Activated naive CD8-positive, alpha-beta T cell treated with anti-CD3 and anti-CD28 coated beads, Interleukin-2, amount 10 ng/mL, durations not matched to agents 7 days and 5 days (primary cell): Measurements from ENCODE around the gene OR2H1. TPM values are rescaled to one million over a fixed set of nuclear protein-coding genes. Genes with fewer than 3 reads are reported as not detected.
"Not testable (repeated sequence)": the region's sequence is repeated elsewhere in the genome, so short reads cannot be mapped to it uniquely, and the experiment has no call there.

Experiments
- ATAC-seq: fragments of 150-1000 bp; cut with Tn5 transposase; one replicate; pipeline ENCODE4 v1.10.0; 2021; ENCODE audit warnings: low read depth, moderate library complexity
- POLR2A ChIA-PET: fragments of 350-600 bp; sonication (Branson Sonifier 250); formaldehyde crosslinking; loops from one replicate; lab custom pipeline; 2021; ENCODE audit warnings: antibody characterized with exemption; lab: Charles Lee
- DNase-seq: peaks from one replicate; pipeline ENCODE4 v3.0.0; 2021
- H3K27ac Mint-ChIP-seq: one replicate; pipeline ENCODE4 v1.8.0; 2022; ENCODE audit warnings: mild to moderate bottlenecking, mixed read lengths
- H3K27me3 Mint-ChIP-seq: one replicate; pipeline ENCODE4 v1.8.0; 2022; ENCODE audit warnings: mild to moderate bottlenecking, moderate library complexity, mixed read lengths
- H3K36me3 Mint-ChIP-seq: one replicate; pipeline ENCODE4 v1.8.0; 2021; ENCODE audit warnings: mild to moderate bottlenecking, mixed read lengths
- H3K4me1 Mint-ChIP-seq: one replicate; pipeline ENCODE4 v1.8.0; 2021; ENCODE audit warnings: mixed read lengths
- H3K4me3 Mint-ChIP-seq: one replicate; pipeline ENCODE4 v1.8.0; 2022; ENCODE audit warnings: mild to moderate bottlenecking, moderate library complexity, mixed read lengths
- H3K9me3 Mint-ChIP-seq: one replicate; pipeline ENCODE4 v1.8.0; 2021; ENCODE audit warnings: mixed read lengths
- total RNA-seq, 2 experiments: library from RNA; stranded (reverse); gene quantifications; one replicate each; pipeline ENCODE4 v1.2.3, GENCODE V29; 2021

Gene OR2H1
- total RNA-seq, result not detected

DNA sequence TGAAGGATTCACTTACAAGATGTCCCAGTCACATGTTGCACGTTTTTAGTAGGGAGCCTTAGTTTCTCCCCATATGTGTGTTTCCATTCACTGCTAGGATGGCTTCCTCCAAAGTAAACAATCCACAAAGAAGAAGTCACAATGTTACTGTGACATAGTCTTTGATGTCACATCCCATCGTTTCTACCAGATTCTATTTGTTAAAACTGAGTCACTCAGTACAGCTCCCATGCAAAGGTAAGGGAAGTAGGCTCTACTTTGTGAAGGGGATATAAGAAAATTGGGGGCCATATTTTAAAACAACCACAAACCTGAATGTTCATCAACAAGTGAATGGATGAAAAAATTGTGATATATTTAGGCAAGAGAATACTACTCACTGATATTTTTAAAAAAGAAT is at the start of gene OR2H1, which contains the start of gene OR11A1:
OR2H1 (plus strand) TSS at position 185 of the 400 bp plus-strand sequence. CDS start 4,615 bp downstream, outside the sequence.
OR11A1 (minus strand) TSS at position 101 of the 400 bp plus-strand sequence. CDS start 29,430 bp downstream, outside the sequence.
- no peak within 1 kb of the TSS for H3K27ac Mint-ChIP-seq
- no peak for ATAC-seq
- H3K27me3 Mint-ChIP-seq, result peaks cover 15% of the 10 kb centered on the region
- H3K9me3 Mint-ChIP-seq, result no peaks in the 10 kb centered on the region
- POLR2A ChIA-PET, result no interaction called here
- H3K4me3 Mint-ChIP-seq, result no peak within 1 kb of the TSS
- no peaks in the 10 kb centered on the region for H3K36me3 Mint-ChIP-seq
- no peak for DNase-seq
- H3K4me1 Mint-ChIP-seq, result peaks cover 2% of the 10 kb centered on the region

DNA sequence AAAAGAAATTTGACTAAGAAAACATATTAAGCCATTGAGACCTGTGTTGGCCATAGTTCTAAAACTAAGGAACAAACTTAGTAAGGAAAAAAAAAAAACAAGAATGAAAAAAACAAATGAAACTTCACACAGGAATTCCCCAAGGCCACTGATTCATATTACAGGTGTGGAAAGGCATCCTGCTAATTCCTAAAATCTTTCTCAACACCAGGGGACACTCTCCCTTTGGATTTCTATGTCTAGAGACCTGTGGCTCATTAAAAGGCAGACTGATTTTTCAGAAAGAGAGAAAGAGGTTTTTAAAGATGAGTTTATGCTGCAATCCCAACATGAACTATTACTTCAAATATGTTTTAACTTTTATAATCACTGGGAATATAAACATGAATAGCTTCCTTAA is 42.4 kb upstream of the OR2H1 start, which contains the start of gene OR12D1:
OR12D1 (plus strand) TSS at position 341 of the 400 bp plus-strand sequence.
- H3K9me3 Mint-ChIP-seq, result peaks cover 3% of the 10 kb centered on the region
- H3K36me3 Mint-ChIP-seq, result no peaks in the 10 kb centered on the region
- POLR2A ChIA-PET, result no interaction called here
- peaks cover 20% of the 10 kb centered on the region for H3K27me3 Mint-ChIP-seq
- H3K27ac Mint-ChIP-seq, result no peak within 1 kb of the TSS
- no peaks in the 10 kb centered on the region for H3K4me1 Mint-ChIP-seq
- ATAC-seq (no peak), DNase-seq (no peak)
- no peak within 1 kb of the TSS for H3K4me3 Mint-ChIP-seq

DNA sequence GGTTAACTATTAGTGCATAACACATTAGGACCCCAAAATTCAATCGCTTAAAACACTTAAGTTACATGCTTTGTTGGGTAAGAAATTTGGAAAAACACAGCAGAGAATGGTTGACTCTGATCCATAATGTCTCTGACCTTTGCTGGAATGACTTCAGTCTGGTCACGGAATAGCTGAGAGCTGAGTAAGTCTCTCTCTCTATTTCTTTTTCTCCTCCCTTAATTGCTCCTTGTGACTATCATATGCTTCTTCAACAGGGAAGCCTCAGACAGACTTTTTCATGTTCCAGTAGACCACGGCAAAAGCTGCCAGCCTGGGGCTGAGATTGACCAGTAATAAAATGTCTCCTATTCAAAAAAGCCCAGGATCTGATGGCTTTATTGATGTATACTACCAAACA is 37.4 kb upstream of the OR2H1 start:
- DNase-seq, result no peak
- no peaks in the 10 kb centered on the region for H3K9me3 Mint-ChIP-seq
- H3K27me3 Mint-ChIP-seq, result peaks cover 24% of the 10 kb centered on the region
- peaks cover under 1% of the 10 kb centered on the region for H3K4me1 Mint-ChIP-seq
- no peak overlapping the region for H3K27ac Mint-ChIP-seq
- POLR2A ChIA-PET, result no interaction called here
- ATAC-seq, result no peak
- no peaks in the 10 kb centered on the region for H3K36me3 Mint-ChIP-seq
- H3K4me3 Mint-ChIP-seq, result no peak overlapping the region

DNA sequence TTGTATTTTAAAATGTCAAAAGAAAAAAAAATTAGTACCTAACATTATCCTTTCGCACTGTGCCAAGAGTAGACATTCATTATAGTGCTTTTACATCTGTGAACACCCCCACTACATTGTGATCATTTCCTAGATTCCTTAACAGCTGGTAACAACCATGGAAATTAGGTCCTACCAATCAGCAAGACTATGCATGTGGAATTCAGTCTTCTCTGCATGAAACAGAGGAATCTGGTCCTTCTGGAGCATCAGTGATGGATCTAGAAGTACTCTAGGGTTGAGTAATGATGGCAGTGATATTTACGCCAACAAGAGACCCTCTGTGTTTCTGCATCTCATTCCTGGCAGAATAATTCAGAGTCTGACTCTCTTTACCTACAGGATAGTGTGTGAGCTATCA is 32.8 kb upstream of the OR2H1 start:
- H3K4me1 Mint-ChIP-seq, result peaks cover 2% of the 10 kb centered on the region
- H3K27ac Mint-ChIP-seq, result no peak overlapping the region
- no peaks in the 10 kb centered on the region for H3K9me3 Mint-ChIP-seq
- no peak overlapping the region for H3K4me3 Mint-ChIP-seq
- ATAC-seq (no peak), DNase-seq (no peak)
- peaks cover 15% of the 10 kb centered on the region for H3K27me3 Mint-ChIP-seq
- H3K36me3 Mint-ChIP-seq, result no peaks in the 10 kb centered on the region
- POLR2A ChIA-PET, result no interaction called here

DNA sequence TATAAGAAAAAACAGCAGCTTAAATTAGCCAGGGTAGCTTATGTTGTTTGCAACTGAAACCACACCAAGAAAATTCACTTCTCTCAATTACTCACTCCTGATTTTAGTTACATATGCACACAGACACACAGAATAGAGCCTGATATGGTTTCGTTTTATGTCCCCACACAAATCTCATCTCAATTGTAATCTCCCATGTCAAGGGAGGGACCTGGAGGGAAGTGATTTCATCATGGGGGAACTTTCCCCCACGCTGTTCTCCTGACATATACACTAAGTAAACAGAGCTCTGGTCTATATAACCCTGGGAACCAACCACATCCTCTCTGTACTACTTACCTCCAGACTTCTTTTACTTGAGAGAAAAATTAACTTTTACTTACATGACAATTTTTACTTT is 32.4 kb upstream of the OR2H1 start:
- ATAC-seq (no peak), DNase-seq (no peak)
- H3K4me3 Mint-ChIP-seq, result no peak overlapping the region
- no peaks in the 10 kb centered on the region for H3K9me3 Mint-ChIP-seq
- H3K27ac Mint-ChIP-seq, result no peak overlapping the region
- POLR2A ChIA-PET, result no interaction called here
- peaks cover 15% of the 10 kb centered on the region for H3K27me3 Mint-ChIP-seq
- peaks cover 2% of the 10 kb centered on the region for H3K4me1 Mint-ChIP-seq
- no peaks in the 10 kb centered on the region for H3K36me3 Mint-ChIP-seq

DNA sequence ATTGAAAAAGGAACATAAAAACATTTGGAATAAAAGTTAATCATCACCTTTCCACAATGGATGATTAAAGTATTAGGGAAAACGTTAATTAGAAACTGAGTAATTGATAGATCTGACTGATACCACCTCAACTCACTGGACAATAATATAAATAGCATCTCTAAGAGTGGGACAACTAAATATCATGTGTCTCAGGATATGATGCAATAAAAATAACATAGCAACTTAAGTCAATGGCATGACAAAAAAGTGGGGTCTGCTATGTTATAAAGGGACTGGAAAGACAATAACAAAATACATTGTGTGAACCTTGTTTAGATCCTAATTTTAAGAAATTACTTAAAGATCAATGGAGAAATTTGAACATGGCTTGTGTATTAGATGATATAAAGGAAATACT is 31.9 kb upstream of the OR2H1 start:
- POLR2A ChIA-PET, result no interaction called here
- Mint-ChIP-seq H3K27me3 (peaks cover 12% of the 10 kb centered on the region), H3K4me1 (peaks cover 2% of the 10 kb centered on the region), H3K9me3 (no peaks in the 10 kb centered on the region), H3K4me3 (no peak overlapping the region), H3K36me3 (no peaks in the 10 kb centered on the region), H3K27ac (no peak overlapping the region)
- DNase-seq, result no peak
- no peak for ATAC-seq

DNA sequence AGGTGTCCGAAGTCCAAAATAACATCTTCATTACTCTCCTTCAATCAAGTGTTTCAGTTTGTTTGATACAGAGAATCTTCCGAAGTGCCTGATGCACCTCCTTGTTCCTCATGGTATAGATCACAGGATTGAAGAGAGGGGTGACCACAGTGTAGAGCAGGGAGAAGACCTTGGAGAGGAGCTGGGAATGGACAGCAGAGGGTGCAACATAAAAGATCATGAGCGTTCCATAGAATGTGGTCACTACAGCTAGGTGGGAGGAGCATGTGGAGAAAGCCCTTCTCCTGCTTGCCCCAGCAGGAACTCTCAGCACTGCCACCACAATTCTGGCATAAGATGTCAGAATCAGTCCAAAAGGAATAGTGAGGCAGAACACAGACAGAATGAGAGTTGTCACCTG is 30.3 kb upstream of the OR2H1 start:
- Mint-ChIP-seq H3K4me1 (peaks cover 2% of the 10 kb centered on the region), H3K27ac (no peak overlapping the region), H3K9me3 (no peaks in the 10 kb centered on the region), H3K4me3 (no peak overlapping the region), H3K27me3 (peaks cover 10% of the 10 kb centered on the region), H3K36me3 (no peaks in the 10 kb centered on the region)
- DNase-seq, result no peak
- POLR2A ChIA-PET, result no interaction called here
- ATAC-seq, result no peak

DNA sequence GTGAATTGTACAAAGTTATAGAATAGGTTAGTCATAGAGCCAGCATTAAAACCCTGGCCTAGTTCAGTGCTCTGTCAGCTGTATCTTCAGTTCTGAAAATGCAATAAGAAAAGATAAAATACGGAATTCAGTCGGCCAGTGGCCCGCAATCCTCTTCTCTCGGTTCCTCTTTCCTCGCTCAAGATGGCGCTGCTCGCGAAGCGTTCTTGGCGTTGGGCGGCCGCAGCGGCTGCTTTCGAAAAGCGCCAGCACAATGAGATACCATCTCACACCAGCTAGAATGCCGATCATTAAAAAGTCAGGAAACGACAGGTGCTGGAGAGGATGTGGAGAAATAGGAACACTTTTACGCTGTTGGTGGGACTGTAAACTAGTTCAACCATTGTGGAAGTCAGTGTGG is 20.2 kb upstream of the OR2H1 start:
- POLR2A ChIA-PET, H3K9me3 Mint-ChIP-seq, ATAC-seq, H3K27ac Mint-ChIP-seq, H3K4me1 Mint-ChIP-seq, H3K36me3 Mint-ChIP-seq, H3K4me3 Mint-ChIP-seq, DNase-seq: not testable (repeated sequence)
- peaks cover 33% of the 10 kb centered on the region for H3K27me3 Mint-ChIP-seq

DNA sequence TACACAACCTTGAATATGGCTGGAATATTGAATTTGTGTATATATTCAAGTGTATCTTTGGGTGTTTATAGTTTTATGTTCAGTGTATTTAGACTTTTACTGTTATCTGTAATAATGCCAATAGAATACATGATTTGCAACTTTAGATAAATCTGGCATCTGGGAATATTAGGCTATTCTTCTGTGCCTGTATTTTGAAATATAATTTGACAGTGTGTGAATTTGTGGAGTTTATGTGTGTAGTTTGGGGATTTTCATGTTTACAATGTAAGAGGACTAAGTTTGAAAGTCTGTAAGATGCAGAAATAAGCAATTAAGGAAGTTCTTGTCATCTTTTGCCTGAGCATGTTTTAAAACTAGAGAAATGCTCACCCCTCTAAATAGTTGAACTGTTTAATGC is 17.9 kb upstream of the OR2H1 start, which contains the start of gene OR10C1:
OR10C1 (plus strand) TSS at position 301 of the 400 bp plus-strand sequence. CDS start 710 bp downstream, outside the sequence.
- POLR2A ChIA-PET, result no interaction called here
- H3K27ac Mint-ChIP-seq, result no peak within 1 kb of the TSS
- no peak for DNase-seq
- H3K4me1 Mint-ChIP-seq, result no peaks in the 10 kb centered on the region
- H3K9me3 Mint-ChIP-seq, result peaks cover under 1% of the 10 kb centered on the region
- H3K4me3 Mint-ChIP-seq, result no peak within 1 kb of the TSS
- no peak for ATAC-seq
- H3K27me3 Mint-ChIP-seq, result peaks cover 30% of the 10 kb centered on the region
- H3K36me3 Mint-ChIP-seq, result no peaks in the 10 kb centered on the region

DNA sequence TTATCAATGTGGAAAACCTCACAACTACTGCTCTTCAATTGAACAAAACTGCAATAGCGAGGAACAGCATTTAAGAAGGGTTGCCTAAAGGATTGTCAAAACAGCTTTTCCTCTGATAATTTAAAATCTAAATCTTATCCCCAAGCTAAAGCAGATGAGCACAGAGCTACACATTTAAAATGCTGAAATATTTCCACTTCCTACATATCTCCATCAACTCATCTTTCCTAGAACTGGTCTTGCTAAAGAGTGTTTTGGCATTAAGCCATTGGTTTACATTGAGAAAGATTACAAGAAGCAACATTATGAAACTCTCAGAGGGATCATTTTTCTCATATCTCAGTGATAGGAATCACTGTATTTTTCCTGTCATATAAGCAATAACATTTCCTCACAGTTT is 14.2 kb upstream of the OR2H1 start:
- peaks cover 24% of the 10 kb centered on the region for H3K27me3 Mint-ChIP-seq
- H3K4me1 Mint-ChIP-seq, result no peaks in the 10 kb centered on the region
- H3K36me3 Mint-ChIP-seq, result no peaks in the 10 kb centered on the region
- H3K27ac Mint-ChIP-seq, result no peak overlapping the region
- H3K4me3 Mint-ChIP-seq, result no peak overlapping the region
- POLR2A ChIA-PET, result no interaction called here
- ATAC-seq, result no peak
- no peak for DNase-seq
- peaks cover 7% of the 10 kb centered on the region for H3K9me3 Mint-ChIP-seq

DNA sequence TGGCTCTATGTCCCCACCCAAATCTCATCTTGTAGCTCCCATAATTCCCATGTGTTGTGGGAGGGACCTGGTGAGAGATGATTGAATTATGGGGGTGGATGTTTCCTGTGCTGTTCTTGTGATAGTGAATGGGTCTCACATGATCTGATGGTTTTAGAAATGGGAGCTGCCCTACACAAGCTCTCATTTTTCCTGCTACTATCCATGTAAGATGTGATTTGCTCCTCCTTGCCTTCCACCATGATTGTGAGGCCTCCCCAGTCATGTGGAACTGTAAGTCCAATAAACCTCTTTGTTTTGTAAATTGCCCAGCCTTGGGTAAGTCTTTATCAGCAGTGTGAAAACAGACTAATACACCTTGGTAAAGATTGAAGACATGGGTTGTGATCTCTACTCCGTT is 12.9 kb upstream of the OR2H1 start:
- POLR2A ChIA-PET, ATAC-seq, H3K9me3 Mint-ChIP-seq, H3K4me1 Mint-ChIP-seq, H3K36me3 Mint-ChIP-seq, H3K4me3 Mint-ChIP-seq, DNase-seq, H3K27ac Mint-ChIP-seq: not testable (repeated sequence)
- peaks cover 17% of the 10 kb centered on the region for H3K27me3 Mint-ChIP-seq

DNA sequence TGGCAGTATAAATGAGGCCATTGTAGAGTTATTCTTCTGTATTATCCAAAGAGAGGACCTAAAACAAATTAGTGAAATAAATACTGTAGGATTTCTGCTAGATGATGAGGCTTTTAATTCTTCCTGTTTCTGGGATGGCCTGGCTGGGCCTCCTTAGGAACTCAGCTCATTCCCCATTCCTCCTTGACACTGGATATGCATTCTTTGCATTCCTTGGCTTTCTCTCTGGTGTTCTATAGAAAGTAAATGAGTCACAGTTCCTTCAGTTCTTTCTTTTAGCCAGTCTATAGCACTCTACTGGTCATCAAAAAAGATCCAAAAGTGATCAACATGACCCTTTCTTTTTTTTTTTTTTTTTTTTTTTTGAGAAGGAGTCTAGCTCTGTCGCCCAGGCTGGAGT is 9.3 kb upstream of the OR2H1 start:
- POLR2A ChIA-PET, result no interaction called here
- no peak overlapping the region for H3K4me3 Mint-ChIP-seq
- peaks cover 20% of the 10 kb centered on the region for H3K27me3 Mint-ChIP-seq
- ATAC-seq (no peak), DNase-seq (no peak)
- no peaks in the 10 kb centered on the region for H3K36me3 Mint-ChIP-seq
- peaks cover 7% of the 10 kb centered on the region for H3K9me3 Mint-ChIP-seq
- no peaks in the 10 kb centered on the region for H3K4me1 Mint-ChIP-seq
- H3K27ac Mint-ChIP-seq, result no peak overlapping the region

DNA sequence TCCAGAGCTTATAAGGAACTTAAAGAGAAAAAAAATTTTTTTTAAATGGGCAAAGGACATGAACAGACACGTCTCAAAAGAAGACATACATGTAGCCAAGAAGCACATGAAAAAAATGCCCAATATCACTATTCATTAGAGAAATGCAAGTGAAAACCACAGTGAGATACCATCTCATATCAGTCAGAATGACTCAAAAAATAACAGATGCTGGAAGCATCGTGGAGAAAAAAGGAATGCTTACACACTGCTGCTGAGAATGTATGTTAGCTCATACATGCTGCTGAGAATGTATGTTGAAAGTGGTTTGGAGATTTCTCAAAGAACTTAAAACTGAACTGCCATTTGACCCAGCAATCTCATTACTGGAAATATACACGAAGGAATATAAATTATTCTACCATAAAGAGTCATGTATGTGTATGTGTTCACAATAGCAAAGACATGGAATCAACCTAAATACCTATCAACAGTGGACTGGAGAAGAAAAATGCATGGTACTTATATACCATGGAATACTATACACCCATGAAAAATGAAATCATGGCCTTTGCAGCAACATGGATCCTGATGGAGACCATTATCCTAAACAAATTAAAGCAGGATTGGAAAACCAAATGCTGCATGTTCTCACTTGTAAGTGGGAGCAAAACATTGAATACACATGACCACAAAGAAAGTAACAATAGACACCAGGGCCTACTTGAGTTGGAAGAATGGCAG is 5.3 kb upstream of the OR2H1 start:
- ATAC-seq (no peak), DNase-seq (no peak)
- Mint-ChIP-seq H3K36me3 (no peaks in the 10 kb centered on the region), H3K4me3 (no peak overlapping the region), H3K27ac (no peak overlapping the region), H3K27me3 (peaks cover 8% of the 10 kb centered on the region), H3K4me1 (no peaks in the 10 kb centered on the region), H3K9me3 (no peaks in the 10 kb centered on the region)
- POLR2A ChIA-PET, result no interaction called here

DNA sequence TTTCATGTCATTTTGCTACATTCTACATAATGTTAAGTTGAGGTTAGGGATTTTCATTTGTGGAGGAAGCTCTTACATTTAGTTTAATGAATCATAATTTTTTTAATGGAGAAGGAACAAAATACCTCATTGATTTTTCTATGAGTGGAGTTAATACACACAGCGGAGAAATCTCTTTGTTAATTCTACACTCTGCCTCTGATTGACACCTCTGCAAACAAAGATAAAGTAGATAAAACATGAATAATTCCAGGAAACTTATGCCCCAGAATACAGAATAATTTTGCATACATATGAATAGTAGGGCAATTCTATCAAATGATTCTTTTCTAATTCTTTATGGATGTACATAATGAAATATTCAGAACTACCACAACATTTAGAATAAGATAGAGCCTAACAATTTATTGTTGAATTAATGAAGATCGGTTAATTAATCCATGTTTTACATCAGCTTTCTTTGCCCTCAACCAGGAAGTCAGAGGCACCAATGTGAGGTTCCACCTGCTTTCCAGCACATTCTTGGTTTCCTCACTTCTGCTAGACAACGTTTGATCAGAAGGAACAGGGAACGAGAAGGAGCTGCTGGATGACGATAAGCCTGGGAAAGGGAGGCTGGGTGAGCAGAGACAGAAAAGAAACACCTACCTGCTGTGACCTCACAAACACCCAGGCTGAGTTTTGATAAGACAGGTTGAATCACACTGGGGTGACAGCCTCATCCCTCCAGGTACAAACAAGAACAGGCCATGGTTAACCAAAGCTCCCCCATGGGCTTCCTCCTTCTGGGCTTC is 4.3 kb downstream of the OR2H1 start:
- H3K27ac Mint-ChIP-seq, result no peak overlapping the region
- H3K36me3 Mint-ChIP-seq, result no peaks in the 10 kb centered on the region
- DNase-seq, result no peak
- H3K4me3 Mint-ChIP-seq, result no peak overlapping the region
- POLR2A ChIA-PET, result no interaction called here
- H3K27me3 Mint-ChIP-seq, result peaks cover 12% of the 10 kb centered on the region
- peaks cover 2% of the 10 kb centered on the region for H3K4me1 Mint-ChIP-seq
- ATAC-seq, result no peak
- no peaks in the 10 kb centered on the region for H3K9me3 Mint-ChIP-seq
